Ishikawa (cell line): ENCODE measurements around the gene AHSP.

Source experiments
- CREB1 ChIP-seq: IDR thresholded peaks from 2 replicates; pipeline ENCODE4 v1.6.1; 2012; ENCODE audit warnings: low read depth
- EGR1 ChIP-seq: IDR thresholded peaks from 2 replicates; pipeline ENCODE4 v1.6.1; 2012
- EP300 ChIP-seq: IDR thresholded peaks from 2 replicates; pipeline ENCODE4 v1.6.1; 2012; ENCODE audit warnings: borderline replicate concordance
- FOXM1 ChIP-seq: IDR thresholded peaks from 2 replicates; pipeline ENCODE4 v1.6.1; 2012; ENCODE audit warnings: low read depth, borderline replicate concordance
- MAX ChIP-seq: IDR thresholded peaks from 2 replicates; pipeline ENCODE4 v1.6.1; 2012
- TAF1 ChIP-seq: IDR thresholded peaks from 2 replicates; pipeline ENCODE4 v1.6.1; 2012; ENCODE audit warnings: low read depth, mild to moderate bottlenecking
- YY1 ChIP-seq: IDR thresholded peaks from 2 replicates; pipeline ENCODE4 v1.6.1; 2012; ENCODE audit warnings: low read depth
- ZBTB7A ChIP-seq: IDR thresholded peaks from 2 replicates; pipeline ENCODE4 v1.6.1; 2012; ENCODE audit warnings: low read depth
- TF ChIP-seq, protein P1 (sequence below): IDR thresholded peaks from 2 replicates; pipeline ENCODE4 v1.6.1; 2012; ENCODE audit warnings: low read depth, mild to moderate bottlenecking

- TF ChIP-seq TAF1 (no peak), MAX (no peak), EGR1 (no peak), ZBTB7A (no peak), EP300 (no peak), YY1 (no peak), FOXM1 (no peak), CREB1 (no peak)
- TF ChIP-seq, protein P1, sequence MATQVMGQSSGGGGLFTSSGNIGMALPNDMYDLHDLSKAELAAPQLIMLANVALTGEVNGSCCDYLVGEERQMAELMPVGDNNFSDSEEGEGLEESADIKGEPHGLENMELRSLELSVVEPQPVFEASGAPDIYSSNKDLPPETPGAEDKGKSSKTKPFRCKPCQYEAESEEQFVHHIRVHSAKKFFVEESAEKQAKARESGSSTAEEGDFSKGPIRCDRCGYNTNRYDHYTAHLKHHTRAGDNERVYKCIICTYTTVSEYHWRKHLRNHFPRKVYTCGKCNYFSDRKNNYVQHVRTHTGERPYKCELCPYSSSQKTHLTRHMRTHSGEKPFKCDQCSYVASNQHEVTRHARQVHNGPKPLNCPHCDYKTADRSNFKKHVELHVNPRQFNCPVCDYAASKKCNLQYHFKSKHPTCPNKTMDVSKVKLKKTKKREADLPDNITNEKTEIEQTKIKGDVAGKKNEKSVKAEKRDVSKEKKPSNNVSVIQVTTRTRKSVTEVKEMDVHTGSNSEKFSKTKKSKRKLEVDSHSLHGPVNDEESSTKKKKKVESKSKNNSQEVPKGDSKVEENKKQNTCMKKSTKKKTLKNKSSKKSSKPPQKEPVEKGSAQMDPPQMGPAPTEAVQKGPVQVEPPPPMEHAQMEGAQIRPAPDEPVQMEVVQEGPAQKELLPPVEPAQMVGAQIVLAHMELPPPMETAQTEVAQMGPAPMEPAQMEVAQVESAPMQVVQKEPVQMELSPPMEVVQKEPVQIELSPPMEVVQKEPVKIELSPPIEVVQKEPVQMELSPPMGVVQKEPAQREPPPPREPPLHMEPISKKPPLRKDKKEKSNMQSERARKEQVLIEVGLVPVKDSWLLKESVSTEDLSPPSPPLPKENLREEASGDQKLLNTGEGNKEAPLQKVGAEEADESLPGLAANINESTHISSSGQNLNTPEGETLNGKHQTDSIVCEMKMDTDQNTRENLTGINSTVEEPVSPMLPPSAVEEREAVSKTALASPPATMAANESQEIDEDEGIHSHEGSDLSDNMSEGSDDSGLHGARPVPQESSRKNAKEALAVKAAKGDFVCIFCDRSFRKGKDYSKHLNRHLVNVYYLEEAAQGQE = no peak
These were observed 37.8 kb upstream of the AHSP start for GRCh38 chr16:31489616-31490584.
